ENCODE results near the gene ZNRF1.
"Not testable (repeated sequence)": the region's sequence is repeated elsewhere in the genome, so short reads cannot be mapped to it uniquely, and the experiment has no call there.

Gene ZNRF1

GRCh38 chr16:75003931-75004330, 5.1 kb downstream of the ZNRF1 start:
- no peak for DNase-seq

DNA sequence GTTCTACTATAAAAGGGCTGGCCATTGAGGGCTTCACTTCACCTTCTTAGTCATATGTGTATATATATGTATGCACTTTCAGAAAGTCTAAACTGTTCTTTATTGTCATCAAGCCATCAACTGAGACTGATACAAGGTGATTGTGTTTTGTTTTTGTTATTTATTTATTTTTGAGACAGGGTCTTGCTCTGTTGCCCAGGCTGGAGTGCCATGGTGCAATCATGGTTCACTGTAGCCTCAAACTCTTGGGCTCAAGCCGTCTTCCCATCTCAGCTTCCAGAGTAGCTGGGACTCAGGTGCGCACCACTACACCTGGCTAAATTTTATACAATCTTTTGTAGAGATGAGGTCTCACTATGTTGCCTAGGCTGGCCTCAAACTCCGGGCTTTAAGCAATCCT, 5.6 kb downstream of the ZNRF1 start:
- DNase-seq = no peak

DNA sequence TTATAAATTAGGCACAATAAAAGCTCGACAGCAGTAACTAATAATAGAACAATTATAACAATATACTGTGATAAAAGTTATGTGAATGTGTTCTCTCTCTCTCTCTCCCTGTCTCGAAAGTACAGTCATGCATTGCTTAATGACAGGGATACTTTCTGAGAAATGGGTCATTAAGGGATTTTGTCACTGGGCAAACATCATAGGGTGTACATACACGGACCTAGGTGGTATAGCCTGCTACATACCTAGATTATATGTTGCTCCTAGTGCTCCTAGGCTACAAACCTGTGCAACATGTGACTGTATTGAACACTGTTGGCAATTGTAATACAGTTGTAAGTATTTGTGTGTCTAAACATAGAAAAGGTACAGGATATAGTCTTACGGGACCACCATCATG, 6.9 kb downstream of the ZNRF1 start:
- DNase-seq = no peak

DNA sequence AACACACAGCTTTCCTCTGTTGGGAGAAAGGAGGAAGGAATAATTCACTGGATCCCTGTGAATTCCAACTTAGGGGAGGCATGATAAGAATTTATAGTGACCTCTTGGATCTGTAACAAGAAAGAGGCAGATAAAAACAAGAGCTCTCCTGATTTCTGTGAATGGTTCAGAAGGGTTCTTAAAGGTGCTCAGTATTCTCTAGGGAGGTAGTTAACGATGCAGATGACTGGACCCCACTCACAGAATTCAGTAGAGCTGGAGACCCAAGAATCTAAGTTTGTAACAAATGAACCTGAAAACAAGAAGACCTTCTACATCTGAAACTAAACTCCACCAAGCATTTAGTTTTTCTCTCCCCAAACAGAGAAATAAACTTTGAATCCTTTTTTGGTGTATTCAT, 8.6 kb downstream of the ZNRF1 start:
- no peak for DNase-seq

DNA sequence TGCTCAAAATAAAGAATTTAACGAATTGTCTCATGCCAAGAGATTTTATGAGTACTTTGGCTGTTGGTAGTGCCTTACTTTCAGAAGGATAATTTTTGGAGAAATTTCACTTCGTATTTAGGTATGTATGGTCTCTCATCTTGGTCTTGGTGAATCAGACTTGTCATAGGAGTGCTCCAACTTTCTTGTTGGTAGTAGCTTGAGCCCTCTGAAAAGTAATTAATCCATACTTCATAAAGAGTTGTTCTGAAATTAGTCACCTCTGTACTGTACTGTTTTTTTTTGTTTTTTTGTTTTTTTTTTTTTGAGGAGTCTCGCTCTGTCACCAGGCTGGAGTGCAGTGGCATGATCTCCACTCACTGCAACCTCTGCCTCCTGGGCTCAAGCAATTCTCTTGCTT, 11.6 kb downstream of the ZNRF1 start:
- no peak for DNase-seq

- DNase-seq = no peak
Measured at GRCh38 chr16:75011634-75012307, 12.9 kb downstream of the ZNRF1 start.

- no peak for DNase-seq
Measured at GRCh38 chr16:75012380-75013081, 13.7 kb downstream of the ZNRF1 start.

- not testable (repeated sequence) for DNase-seq
Measured at GRCh38 chr16:75013123-75013522, 14.3 kb downstream of the ZNRF1 start.

- no peak for DNase-seq
Measured at GRCh38 chr16:75014318-75014717, 15.5 kb downstream of the ZNRF1 start.

DNA sequence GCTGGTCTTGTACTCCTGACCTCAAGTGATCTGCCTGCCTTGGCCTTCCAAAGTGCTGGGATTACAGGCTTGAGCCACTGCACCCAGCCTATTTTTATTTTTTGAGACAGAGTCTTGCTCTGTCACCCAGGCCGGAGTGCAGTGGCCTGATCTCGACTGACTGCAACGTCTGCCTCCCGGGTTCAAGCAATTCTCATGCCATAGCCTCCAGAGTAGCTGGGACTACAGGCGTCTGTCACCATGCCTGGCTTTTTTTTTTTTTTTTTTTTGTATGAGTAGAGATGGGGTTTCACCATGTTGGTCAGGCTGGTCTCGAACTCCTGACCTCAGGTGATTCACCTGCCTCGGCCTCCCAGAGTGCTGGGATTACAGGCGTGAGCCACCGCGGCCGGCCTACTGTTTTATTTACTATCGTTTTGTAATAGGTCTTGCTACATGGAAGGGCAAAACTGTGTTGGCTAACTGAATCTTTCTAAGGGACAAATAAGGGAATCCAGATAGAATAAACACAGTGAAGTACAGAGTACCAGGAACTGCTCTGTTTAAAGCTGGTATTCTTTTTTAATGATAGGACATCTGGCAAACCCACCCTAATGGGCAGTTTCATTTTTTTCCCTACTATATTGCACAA, 17.7 kb downstream of the ZNRF1 start:
- DNase-seq = not testable (repeated sequence)

DNA sequence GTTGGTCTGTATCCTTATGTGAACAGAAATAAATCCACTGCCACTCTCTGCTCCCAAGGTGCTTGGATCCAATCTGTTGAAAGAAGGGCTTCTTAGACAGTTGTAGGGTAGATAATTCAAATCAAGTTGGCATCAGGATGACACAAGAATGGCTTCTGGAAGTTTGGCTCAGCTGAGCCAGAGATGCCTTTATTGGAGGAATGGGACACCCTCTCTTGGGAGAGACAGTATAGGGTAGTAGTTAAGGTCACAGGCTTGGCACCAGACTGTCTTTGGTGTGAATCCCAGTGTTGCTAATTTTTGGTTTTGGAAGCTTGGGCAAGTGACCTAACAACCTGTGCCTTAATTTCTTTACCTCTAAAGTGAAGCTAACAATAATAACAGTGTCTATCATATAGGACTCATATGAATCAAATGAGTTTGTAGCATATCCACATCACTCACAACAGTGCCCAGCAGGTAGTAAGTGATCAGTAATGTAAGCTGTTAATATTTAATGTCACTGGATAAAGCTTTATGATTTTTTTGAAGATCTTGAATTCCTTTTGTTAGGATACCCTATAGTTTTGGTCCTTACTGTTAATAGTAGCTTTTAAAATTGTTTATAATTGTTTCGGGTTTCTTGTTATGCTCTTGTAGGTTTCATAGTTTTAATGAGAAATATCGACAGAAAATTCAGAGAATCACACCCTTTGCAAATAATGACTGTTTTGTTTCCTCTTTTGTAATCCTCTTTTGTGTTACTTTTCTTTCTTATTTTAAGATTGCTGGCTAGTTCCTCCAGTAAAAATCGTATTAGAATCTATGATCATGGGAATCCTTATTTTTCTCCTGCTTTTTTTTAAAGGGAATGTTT, 19.1 kb downstream of the ZNRF1 start:
- no peak for DNase-seq

- no peak for DNase-seq
Measured at GRCh38 chr16:75019007-75019406, 20.2 kb downstream of the ZNRF1 start.

DNA sequence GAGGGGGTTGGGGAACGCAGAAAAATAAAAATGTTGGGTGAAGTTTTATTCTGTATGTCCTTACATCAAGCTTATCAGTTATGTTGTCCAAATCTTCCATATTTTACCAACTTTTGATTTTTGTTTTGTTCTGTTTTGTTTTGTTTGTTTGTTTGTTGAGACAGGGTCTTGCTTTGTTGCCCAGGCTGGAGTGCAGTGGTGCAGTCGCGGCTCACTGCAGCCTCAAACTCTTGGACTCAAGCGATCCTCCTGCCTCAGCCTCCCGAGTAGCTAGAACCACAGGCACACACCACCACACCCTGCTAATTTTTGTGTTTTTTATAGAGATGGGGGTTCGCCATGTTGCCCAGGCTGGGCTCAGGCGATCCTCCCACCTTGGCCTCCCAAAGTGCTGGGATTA, 20.8 kb downstream of the ZNRF1 start:
- no peak for DNase-seq

GRCh38 chr16:75021410-75021809, 22.6 kb downstream of the ZNRF1 start:
- no peak for DNase-seq

DNA sequence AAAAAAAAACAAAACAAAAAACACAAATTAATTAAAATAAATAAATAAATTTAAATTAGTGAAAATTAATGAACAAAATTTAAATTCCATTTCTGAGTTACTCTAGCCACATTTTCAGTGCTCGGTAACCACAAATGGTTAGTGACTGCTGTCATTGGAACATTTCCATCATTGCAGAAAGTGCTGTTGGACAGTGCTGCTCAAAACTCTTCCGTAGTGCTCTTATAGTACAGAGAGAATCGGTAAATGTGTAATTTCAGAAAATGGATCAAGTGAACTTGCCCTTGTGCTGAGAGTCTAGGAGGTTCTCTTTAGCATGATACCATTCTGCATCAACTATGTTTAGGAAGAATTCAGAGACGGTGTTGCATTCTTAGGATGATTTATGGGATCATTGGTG, 23.7 kb downstream of the ZNRF1 start:
- no peak for DNase-seq

DNA sequence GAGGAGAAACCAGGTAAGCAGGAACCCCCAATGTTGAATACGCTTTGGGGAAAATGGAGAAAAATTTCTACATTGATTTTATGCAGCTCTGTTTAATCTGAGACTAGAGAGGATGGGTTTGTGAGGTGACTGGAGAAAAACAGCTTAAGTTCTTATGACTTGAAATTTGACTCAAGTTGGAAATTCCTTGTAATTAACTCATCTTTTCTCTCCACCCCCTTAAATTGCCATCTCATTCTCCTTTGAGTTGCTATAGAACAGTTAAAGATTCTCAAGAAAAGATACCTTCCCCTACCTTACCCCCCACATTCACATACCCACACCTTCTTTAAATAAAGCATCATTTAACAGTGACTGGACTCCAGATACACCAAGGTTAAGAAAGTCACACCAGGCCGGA, 24.2 kb downstream of the ZNRF1 start:
- DNase-seq = no peak

- DNase-seq = no peak
Measured at GRCh38 chr16:75024182-75024581, 25.4 kb downstream of the ZNRF1 start.

DNA sequence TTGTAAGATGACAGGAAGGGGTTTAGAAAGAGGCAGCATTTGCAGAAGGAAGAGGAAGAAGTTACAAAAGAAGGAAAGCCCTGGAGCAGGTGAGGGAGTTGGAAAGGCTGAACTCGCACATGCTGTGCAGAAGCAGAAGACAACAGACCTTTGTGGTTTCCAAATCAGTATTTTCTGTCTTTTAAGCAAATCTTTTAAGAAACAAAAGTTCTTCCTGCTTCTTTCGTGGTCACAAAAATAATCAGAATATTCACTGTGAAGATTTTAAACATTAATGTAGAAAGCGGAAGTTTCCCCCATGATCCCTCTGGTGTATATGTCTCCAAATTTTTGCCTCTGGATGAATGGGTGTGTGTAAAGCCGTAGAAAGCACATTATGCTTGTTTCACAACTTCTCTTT, 25.8 kb downstream of the ZNRF1 start:
- DNase-seq = no peak

DNA sequence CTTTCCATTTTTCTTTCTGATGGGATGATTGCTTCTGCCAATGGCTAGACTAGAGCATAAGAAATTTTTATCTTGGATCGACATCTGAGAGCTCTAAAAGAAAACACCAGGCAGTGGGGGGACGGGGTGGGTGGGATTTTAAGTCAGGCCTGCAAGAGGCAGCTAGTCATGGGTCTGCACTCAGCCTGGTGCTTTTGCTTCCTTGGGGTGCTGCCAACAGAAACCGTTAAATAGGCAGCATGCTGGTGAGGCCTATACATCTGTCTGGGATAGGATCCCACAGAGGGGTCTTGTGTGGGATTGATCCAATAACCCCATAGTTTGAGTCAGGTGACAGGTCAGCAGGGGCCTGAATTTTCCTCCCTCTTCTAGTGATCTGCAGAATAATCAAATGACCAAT, 26.9 kb downstream of the ZNRF1 start:
- peak; percentile 52 for DNase-seq

GRCh38 chr16:75026239-75026891, 27.5 kb downstream of the ZNRF1 start:
- peak; percentile 48 for DNase-seq

DNA sequence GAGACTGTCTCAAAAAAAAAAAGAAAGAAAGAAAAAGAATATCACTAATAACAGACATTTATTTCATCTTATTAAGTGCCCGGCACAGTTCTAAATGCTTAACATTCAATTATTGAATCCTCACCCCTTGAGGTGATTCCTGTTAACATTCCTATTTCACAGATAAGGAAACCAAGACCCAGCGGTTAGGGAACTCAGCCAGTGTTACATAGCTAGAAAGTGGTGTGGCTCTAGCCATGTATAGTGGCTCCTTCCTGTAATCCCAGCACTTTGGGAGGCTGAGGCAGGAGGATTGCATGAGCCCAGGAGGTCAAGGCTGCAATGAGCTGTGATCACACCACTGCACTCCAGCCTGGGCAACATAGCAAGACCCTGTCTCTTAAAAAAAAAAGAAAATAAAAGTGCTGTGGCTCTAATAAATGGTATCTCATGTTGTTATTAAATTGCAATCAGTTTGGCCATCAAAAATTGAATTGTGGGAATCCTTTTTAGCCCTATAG, 28.1 kb downstream of the ZNRF1 start:
- DNase-seq = no peak

- DNase-seq = no peak
Measured at GRCh38 chr16:75027520-75028300, 28.9 kb downstream of the ZNRF1 start.

Measured in left hindlimb (tissue), 1 donor.